Large intestine (tissue), 3 donors: ENCODE measurements around the gene SMIM41. TPM values are rescaled to one million over a fixed set of nuclear protein-coding genes. Genes with fewer than 3 reads are reported as not detected.

Source experiments
- DNase-seq, 2 donors: peaks; one replicate each; pipeline versions ENCODE4 v3.0.0 to v3.0.0-alpha.2; 2013
- H3K27ac ChIP-seq: one replicate; pipeline ENCODE4 v1.5.1; 2013; ENCODE audit warnings: low read length
- H3K27me3 ChIP-seq: 2 replicates; pipeline ENCODE4 v1.6.1; 2013; ENCODE audit warnings: low read length; ENCODE audit not compliant: control insufficient read depth, insufficient read depth
- H3K36me3 ChIP-seq: 2 replicates; pipeline ENCODE4 v1.6.1; 2013; ENCODE audit warnings: low read length; ENCODE audit not compliant: control insufficient read depth, insufficient read depth
- H3K4me1 ChIP-seq: one replicate; pipeline ENCODE4 v1.6.1; 2013; ENCODE audit warnings: low read length; ENCODE audit not compliant: control insufficient read depth, insufficient read depth
- H3K4me3 ChIP-seq: one replicate; pipeline ENCODE4 v1.5.1; 2013; ENCODE audit warnings: low read length
- H3K9me3 ChIP-seq: one replicate; pipeline ENCODE4 v1.6.1; 2013; ENCODE audit warnings: mild to moderate bottlenecking, low read depth, low read length, moderate library complexity; ENCODE audit not compliant: control insufficient read depth
- WGBS: methylation state at CpG from one replicate; pipeline ENCODE4 v1.1.5; 2013; ENCODE audit warnings: low lambda C conversion rate; ENCODE audit not compliant: insufficient coverage; 5-methylcytosine and 5-hydroxymethylcytosine counted together
- polyA plus RNA-seq: library from polyadenylated mRNA; unstranded; fragments of 120-200 nt; gene quantifications from one replicate; pipeline ENCODE4 v1.2.1, GENCODE V29; 2013

SMIM41 gene
- polyA plus RNA-seq, 1 donor = 0.88 TPM

DNA sequence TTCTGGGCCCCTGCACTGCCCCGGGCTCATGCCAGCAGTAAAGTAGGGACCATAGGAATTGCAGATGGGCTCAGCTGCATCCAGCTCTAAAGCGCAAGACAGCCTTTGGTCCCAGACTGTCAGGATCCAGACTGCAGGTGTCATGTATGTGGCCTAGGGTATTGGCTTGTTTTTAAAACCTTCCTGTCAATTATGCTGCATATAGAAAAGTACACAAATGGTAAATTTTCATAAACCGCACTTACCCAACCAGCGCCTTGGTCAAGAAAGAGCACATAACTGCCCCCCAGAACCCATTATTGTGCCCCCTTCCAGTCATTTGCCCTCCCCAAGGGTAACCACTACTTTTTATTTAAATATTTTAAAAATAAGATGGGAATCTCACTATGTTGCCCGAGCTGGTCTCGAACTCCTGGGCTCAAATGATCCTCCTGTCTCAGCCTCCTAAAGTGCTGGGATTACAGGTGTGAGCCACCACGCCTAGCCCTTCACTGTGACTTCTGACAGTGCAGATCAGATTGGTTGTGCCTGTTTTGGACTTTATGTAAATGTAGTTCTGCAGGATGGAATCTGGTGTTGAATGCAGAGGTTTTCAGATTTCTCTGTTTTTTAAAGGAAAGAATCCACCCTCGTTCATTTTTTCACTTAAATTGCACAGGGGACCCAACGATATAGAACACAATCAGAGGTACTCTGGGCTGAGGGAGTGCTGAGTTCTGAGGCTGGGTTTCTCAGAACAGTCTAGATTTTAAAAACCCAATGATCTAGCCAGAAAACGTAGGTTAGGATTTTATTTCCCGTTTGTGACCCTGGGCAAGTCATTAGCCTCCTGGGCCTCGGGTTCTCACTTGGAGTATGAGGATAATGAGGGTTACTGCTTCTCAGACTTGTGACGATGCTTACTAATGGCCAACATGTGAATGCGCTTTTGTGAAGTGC, 21.6 kb upstream of the SMIM41 start:
- WGBS = 94% methylated on average over 3 of the region's 14 CpGs
- no peaks in the 10 kb centered on the region for H3K9me3 ChIP-seq
- H3K36me3 ChIP-seq = peaks cover 16% of the 10 kb centered on the region
- H3K4me1 ChIP-seq = peaks cover 16% of the 10 kb centered on the region
- H3K4me3 ChIP-seq = no peak overlapping the region
- DNase-seq = no peak
- H3K27me3 ChIP-seq = no peaks in the 10 kb centered on the region
- H3K27ac ChIP-seq = no peak overlapping the region

DNA sequence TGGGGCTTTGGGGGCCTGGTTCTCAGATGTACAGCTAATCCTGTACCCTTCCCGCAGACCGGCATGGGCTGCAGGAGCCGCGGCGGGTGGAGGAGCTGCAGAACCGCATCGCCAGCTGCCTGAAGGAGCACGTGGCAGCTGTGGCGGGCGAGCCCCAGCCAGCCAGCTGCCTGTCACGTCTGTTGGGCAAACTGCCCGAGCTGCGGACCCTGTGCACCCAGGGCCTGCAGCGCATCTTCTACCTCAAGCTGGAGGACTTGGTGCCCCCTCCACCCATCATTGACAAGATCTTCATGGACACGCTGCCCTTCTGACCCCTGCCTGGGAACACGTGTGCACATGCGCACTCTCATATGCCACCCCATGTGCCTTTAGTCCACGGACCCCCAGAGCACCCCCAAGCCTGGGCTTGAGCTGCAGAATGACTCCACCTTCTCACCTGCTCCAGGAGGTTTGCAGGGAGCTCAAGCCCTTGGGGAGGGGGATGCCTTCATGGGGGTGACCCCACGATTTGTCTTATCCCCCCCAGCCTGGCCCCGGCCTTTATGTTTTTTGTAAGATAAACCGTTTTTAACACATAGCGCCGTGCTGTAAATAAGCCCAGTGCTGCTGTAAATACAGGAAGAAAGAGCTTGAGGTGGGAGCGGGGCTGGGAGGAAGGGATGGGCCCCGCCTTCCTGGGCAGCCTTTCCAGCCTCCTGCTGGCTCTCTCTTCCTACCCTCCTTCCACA, 20.7 kb upstream of the SMIM41 start:
- no CpG with 5 or more reads among the region's 25 CpGs for WGBS
- Histone ChIP-seq H3K9me3 (no peaks in the 10 kb centered on the region), H3K36me3 (peaks cover 16% of the 10 kb centered on the region), H3K4me1 (peaks cover 24% of the 10 kb centered on the region), H3K27me3 (no peaks in the 10 kb centered on the region), H3K27ac (peak overlapping the region; percentile 5), H3K4me3 (no peak overlapping the region)
- no peak for DNase-seq

DNA sequence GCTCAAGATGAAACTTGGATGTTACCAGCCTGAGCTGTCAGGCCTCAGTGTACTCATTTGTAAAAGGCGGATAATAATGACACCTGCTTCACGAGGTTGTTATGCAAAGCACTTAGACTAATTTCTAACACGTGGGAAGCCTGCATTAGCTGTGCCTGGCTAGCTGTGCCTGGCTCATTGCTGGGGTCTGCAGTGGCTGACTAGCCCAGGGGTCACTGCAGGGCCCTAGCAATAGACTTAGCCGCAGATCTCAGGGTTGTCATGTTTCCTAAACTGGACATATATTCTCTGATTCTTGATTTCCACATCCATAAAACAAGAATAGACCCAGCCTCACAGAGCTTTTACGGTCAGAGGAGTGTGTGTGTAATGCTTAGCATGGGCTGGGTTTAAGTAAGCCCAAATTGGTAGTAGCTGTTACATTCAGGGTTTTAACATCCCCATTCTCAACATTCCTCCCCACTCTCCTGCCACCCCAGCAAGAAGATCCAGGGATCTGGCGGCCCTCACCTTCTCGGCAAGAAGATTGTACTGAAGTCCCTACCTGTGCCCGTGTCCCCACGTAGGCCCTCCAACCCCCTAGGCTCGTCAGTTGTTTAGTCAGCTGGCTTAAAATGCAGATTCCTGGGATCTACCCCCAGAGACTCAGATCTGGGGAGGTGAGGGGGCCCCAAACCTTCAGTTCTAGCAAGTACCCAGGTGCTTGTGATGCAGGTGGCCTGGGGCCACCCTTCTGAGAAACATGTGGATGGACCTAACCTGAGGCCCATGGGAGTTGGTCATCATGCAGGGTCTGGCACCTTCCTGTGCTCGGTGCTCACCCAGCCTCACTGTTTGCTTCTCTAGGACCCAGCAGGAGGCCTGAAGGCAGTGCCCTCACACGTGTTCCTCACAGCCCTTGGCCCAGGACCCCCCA, 19.7 kb upstream of the SMIM41 start:
- Histone ChIP-seq H3K27ac (no peak overlapping the region), H3K9me3 (no peaks in the 10 kb centered on the region), H3K27me3 (no peaks in the 10 kb centered on the region), H3K36me3 (peaks cover 12% of the 10 kb centered on the region), H3K4me3 (no peak overlapping the region), H3K4me1 (peaks cover 27% of the 10 kb centered on the region)
- DNase-seq = no peak
- WGBS = no CpG with 5 or more reads among the region's 12 CpGs

DNA sequence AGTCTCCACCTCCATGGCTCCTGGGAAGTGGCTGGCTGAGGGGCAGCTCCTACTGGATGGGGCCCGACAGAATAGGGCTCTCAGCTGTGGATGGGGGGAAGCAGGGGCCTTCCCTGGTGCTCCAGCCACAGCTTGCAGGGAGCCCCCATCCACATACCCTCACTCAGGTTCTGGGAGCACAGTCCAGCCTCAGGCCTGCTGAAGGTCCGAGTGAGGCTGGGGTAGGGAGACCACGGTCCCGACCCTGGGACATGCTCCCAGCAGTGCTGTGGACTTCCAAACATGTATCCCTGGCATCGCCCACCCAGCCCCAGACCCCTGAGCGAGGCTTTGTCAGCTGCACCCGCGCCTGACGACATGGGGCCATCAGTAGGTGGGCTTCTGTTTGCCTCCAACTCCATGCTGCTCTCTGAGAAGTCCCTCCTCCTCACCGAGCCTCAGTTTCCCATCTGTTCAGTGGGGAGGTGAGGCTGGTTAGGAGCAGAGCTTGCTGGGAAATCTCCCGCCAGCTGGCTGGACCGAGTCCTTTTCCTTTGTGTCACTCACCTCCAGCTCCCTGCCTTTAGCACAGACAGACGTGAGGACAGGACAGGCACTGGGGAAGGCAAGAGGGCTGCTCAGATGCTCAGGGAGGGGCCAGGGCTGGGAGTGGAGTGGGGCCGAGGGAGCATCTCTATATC, 18.9 kb upstream of the SMIM41 start:
- no peak for DNase-seq
- Histone ChIP-seq H3K27ac (no peak overlapping the region), H3K4me3 (no peak overlapping the region), H3K27me3 (no peaks in the 10 kb centered on the region), H3K4me1 (peaks cover 27% of the 10 kb centered on the region), H3K9me3 (no peaks in the 10 kb centered on the region), H3K36me3 (peaks cover 10% of the 10 kb centered on the region)
- no CpG with 5 or more reads among the region's 14 CpGs for WGBS

DNA sequence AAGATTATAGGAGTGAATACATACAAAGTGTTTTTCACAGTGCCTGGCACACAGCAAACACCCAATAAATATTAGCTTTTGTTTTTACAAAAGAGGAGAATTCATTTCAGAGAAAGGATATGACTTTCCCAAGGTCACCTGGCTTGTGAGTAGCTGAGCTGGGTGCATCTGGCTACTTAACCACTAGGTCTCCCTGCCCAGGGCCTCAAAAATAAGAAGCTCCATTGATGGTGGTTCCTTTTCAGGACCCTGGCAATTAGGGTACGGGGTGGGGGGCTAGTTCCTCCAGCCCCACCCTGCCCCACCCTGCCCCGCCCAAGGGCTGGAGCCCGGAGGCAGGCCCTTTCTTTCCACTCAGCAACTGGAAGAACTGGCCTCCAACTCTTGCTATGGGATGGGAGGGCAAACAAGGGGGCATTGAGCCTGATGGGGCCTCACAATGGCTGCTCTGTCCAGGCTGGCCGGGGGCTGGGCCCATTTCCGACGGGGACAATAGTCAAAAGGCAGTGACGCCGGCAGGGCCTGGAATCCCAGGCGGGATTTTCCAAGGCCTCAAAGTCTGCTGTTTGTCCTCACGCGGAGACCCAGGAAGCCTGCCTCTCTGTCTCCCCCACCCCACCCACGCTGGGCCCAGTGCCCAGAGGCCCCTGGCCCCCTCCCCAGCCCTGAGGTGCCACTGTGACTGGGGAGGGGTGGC, 17.9 kb upstream of the SMIM41 start:
- no peaks in the 10 kb centered on the region for H3K9me3 ChIP-seq
- H3K27me3 ChIP-seq = no peaks in the 10 kb centered on the region
- no peak for DNase-seq
- no peak overlapping the region for H3K27ac ChIP-seq
- H3K4me1 ChIP-seq = peaks cover 27% of the 10 kb centered on the region
- H3K36me3 ChIP-seq = peaks cover 8% of the 10 kb centered on the region
- WGBS = no CpG with 5 or more reads among the region's 12 CpGs
- no peak overlapping the region for H3K4me3 ChIP-seq

DNA sequence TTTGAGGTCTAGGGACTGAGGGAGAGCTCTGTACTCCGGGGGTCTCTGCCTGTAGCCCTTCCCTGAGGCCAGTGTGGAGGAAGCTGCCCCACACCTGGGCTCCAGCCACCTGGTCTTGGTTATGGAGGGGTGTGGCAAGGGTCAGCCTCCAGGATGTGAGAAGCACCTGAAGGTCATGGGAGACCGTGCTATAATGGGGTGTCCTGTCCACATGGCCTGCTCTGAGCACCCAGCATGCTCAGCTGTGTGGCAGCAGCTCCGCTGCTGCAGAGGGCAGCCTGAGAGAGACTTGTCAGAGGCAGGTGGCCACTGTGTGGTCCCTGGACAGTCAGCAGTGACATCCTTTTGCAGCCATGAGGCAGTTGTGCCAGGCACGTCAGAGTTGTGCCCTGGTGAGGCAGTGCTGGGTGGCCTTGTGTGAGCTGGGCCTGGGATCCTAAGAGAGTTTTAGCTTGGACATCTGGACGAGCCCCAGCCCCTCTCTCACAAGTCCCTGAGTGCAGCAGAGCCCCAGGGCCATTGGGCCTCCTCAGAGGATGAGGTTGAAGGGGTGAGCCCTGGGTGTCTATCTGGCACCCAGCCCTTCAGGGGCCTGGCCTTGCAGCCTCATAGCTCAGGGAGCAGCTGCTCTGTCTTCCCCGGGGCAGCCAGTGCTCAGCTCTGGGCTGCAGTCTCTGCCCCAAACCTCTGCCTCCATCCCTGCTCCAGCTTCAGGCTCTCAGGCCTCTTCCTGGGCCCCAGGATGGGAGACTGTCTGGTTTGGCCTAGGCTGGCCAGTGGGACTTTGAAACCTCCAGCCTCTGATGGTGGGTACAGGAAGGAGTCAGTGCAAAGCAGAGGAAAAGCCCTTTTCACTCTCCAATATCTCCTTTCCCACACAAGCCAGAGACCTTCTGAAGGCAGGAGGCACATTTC, 17.1 kb upstream of the SMIM41 start:
- WGBS = no CpG with 5 or more reads among the region's 6 CpGs
- peaks cover 3% of the 10 kb centered on the region for H3K27me3 ChIP-seq
- H3K27ac ChIP-seq = peak overlapping the region; percentile 10

DNA sequence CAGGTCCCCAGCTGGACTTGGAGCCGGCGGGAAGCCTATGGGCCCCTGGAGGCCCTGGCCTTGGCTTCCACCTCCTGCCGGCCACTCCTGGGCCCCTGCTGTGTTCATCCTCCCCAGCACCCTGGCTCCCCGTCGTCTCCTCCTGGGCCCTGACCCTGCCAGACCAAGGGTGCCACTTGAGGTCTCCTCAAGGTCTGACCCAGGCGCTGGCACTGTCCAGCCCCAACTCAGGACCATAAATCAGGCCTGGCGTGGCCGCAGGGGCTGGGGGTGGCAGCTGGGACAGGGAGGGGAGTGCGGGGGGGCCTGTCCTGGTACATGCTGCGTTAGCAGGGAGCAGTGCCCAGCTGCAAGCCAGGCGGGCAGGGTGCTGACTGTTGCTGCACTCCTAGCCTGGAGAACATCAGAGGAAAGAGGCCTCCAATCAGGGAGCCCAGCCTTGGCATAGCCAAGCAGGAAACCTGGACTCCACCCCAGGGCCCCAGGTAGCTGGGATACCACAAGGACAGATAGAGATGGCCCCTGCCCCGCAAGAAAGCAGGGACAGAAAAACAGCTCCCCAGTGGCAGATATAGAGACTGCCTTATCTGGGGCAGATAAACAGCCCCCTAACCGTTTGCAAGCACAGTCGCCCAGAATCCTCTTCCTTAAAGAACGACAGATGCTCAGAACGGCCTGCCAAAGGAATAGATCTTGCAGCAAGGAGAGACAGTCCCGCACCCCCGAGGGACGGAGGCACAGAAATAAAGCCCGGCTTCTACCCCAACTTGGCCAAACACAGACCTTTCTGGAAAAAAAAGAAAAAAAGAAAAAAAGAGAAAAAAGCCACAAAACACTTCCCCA, 16.2 kb upstream of the SMIM41 start:
- Histone ChIP-seq H3K27ac (peak overlapping the region; percentile 10), H3K9me3 (no peaks in the 10 kb centered on the region), H3K4me1 (peaks cover 27% of the 10 kb centered on the region), H3K36me3 (no peaks in the 10 kb centered on the region), H3K27me3 (peaks cover 3% of the 10 kb centered on the region), H3K4me3 (no peak overlapping the region)
- no CpG with 5 or more reads among the region's 20 CpGs for WGBS
- DNase-seq = peak in 1 of 2 donors; percentile 66

More for the DNA sequence above, 17.1 kb upstream of the SMIM41 start:
- Histone ChIP-seq H3K4me3 (no peak overlapping the region), H3K9me3 (no peaks in the 10 kb centered on the region), H3K36me3 (peaks cover 2% of the 10 kb centered on the region), H3K4me1 (peaks cover 27% of the 10 kb centered on the region)
- DNase-seq = no peak

DNA sequence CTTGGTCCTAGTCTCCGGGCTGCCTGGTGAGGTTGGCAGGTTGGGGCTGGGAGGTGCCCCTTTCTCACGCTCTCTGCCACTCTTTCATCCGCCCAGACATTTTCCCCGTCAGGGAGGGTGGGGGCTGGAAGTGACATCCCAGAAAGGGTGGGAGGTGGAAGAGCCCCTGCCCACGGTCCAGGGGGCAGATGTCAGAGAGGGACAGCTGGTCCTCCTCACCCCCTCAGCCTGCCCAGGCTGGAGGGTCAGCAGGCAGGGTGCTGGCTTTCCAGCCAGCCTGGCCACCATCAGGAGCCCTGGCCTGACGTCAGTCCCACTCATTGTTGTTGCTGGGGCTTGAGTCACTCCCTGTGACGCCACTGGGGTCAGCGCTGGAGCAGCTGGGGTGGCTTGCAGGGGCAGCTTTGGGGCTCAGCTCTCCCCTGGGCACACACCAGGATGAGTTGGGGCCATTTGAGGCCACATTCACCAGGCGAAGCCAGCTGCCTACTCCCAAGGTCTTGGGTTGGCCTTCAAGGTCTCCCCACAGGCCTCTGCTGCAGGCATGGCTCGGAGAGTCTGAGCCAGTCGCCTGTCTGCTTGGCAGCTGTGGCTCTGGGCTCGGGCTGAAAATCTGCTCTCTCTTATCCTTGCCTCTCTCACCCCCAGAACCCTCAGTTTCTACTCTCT, 15.4 kb upstream of the SMIM41 start:
- DNase-seq = no peak
- Histone ChIP-seq H3K36me3 (no peaks in the 10 kb centered on the region), H3K27ac (no peak overlapping the region), H3K4me1 (peaks cover 25% of the 10 kb centered on the region), H3K9me3 (no peaks in the 10 kb centered on the region), H3K27me3 (peaks cover 3% of the 10 kb centered on the region), H3K4me3 (no peak overlapping the region)
- WGBS = no CpG with 5 or more reads among the region's 12 CpGs
